SK-N-MC (cell line): ENCODE results near the gene FBXO17.

ENCODE experiments used
- EZH2 ChIP-seq: fragments of 200-600 bp; sonication (generic); IDR thresholded peaks from one replicate; pipeline ENCODE4 v1.6.1; 2017; ENCODE audit warnings: antibody characterized with exemption
- FOXP2 ChIP-seq: optimal IDR thresholded peaks from 2 replicates; pipeline ENCODE3; 2011; ENCODE audit warnings: mild to moderate bottlenecking, moderate library complexity; ENCODE audit not compliant: insufficient read depth; ENCODE audit errors: extremely low read length, control extremely low read depth
- POLR2AphosphoS5 ChIP-seq: IDR thresholded peaks from 2 replicates; pipeline ENCODE4 v1.6.1; 2012; ENCODE audit warnings: mild to moderate bottlenecking, low read depth, low read length, borderline replicate concordance

DNA sequence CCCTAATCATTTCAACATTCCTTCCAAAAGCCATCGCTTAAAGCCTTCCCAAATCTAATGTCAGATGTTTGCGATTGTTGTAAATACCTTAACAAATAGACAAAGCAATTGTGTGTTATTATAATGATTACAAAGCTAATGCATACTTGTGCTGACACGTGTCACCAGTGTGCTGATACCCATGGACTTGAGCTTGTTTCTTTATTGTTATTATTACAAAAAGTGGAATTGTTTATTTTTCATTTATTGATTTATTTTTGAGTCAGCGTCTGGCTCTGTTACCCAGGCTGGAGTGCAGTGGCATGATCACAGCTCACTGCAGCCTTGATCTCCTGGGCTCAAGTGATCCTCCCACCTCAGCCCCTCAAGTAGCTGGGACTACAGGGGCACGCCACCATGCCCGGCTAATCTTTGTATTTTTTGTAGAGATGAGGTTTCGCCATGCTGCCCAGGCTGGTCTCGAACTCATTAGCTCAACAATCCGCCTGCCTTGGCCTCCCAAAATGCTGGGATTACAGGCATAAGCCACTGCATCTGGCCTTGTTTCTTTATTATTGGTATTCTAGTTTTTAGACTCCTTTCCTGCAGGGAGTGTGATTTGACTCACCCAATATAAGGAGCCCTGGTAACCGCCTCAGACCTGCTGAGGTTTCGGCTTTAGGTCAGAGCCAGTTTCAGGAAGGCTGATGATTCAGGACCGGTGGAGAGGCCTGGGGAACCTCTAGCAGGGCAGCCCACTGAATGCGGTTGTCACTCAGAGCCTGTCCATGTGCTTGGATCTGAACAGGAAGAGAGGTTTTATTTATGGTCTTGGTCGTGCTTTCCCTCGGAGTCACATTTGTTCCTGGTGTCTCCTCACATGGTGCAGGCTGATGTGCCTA is 2.1 kb upstream of the FBXO17 start:
- TF ChIP-seq POLR2AphosphoS5, result no peak
- no peak for TF ChIP-seq EZH2
- TF ChIP-seq FOXP2, result no peak
